GM12874 (cell line): ENCODE data around the gene ABLIM1.

ENCODE experiments used
- TF ChIP-seq, protein P1 (sequence below): IDR thresholded peaks from 2 replicates; pipeline ENCODE4 v1.5.1; 2011; ENCODE audit warnings: low read depth, mild to moderate bottlenecking, control low read depth, low read length, moderate library complexity; ENCODE audit not compliant: insufficient read depth

ABLIM1 gene

DNA sequence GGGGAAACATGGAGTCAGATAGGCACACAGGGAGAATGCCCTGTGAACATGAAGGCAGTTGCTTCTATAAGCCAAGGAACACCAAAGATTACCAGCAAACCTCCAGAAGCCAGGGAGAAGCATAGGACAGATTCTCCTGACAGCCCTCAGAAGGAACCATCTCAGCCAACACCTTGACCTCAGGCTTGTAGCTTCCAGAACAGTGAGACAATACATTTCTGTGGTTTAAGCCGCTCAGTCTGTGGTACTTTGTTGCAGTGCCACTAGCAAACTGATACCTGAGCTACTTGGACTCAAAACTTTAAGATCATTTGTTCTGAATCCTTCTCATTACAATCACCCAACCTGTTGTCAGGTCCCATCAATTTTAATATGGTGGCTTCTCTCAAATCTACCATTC is 31.2 kb downstream of the ABLIM1 start:
- TF ChIP-seq, protein P1, sequence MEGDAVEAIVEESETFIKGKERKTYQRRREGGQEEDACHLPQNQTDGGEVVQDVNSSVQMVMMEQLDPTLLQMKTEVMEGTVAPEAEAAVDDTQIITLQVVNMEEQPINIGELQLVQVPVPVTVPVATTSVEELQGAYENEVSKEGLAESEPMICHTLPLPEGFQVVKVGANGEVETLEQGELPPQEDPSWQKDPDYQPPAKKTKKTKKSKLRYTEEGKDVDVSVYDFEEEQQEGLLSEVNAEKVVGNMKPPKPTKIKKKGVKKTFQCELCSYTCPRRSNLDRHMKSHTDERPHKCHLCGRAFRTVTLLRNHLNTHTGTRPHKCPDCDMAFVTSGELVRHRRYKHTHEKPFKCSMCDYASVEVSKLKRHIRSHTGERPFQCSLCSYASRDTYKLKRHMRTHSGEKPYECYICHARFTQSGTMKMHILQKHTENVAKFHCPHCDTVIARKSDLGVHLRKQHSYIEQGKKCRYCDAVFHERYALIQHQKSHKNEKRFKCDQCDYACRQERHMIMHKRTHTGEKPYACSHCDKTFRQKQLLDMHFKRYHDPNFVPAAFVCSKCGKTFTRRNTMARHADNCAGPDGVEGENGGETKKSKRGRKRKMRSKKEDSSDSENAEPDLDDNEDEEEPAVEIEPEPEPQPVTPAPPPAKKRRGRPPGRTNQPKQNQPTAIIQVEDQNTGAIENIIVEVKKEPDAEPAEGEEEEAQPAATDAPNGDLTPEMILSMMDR = no peak

DNA sequence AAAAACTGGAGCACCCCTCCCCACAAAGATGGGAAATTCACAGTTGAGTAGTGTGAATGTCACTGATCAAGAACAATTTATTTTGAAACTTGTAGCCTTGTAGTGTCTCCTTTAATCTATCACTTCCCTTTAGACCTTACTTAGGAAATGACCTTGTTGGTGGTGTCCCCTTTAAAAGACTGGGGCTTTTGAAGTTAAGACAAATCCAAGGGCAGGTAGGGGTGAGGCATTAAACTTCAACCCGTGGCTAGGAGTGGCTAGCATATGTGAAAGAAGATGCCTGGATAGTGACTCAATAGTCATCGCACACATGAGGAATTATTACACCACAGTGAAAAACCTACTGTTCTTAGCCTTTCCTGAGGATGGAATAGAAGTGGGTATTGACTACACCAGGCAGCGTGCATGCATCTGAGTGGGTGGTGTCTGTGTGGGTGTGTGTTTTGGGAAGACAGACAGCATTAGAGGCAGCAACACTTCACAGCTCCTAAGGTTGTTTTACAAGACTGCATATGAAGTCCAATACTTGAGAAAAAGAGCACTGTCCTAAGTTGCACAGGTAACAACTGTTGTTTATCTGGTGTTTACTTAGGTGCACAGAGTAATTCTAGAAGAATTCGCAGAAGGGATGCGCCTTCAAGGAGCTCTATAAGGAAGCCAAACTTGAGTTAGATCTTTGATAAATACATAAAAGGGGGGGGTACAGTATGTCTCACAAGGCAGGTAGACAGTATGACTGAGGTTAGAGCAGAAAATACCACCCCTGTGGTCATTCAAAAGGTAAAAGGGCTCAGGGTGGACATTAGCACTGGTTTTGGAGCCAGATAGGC is 32.9 kb downstream of the ABLIM1 start:
- TF ChIP-seq, protein P1 = no peak

DNA sequence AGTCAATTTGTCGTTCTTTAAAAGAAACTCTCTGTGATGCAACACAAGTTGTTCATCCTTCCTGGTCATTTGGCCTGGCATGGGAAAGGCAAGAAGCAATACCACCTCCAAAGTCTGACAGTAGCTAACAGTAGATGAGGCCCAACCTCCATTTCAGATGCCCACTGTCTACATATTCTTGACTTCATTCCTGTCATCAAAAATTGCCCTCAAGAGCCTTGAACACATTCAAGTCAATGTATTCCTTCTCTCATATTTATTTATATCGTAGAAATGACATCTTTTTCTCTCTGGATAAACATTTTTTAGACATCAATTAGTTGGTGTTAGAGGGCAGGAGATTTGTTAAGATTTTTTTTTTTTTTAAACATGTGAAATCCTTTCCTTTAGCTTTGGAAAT is 33.7 kb downstream of the ABLIM1 start:
- TF ChIP-seq, protein P1 = no peak

DNA sequence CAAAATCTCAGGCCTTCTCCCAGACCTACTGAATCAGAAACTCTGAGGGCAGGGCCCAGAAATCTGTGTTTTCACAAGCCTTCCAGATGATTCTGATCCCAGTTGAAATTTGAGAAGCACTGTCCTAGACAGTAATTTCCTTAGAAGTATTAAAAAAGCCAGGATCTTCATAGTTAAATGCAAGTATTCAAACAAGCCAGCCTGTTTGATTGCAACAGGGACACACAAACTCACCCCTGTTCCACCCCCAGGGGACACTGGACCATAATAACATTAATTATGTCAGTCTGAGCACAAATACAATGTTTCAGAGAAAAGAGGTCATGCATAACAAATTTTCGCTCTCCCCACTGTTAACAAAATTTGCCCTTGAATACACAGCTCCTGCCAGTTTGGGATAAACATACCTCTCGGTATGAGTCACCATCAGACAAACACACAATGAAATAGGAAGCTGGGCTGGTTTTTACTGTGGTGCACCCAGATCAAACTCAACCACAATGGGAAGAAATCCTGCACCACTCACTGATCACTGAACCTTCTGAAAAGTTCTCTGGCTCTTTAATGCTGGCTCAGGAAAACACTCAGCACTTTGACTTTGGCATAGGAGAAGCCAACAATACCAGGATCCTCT is 34.3 kb downstream of the ABLIM1 start:
- TF ChIP-seq, protein P1 = no peak

DNA sequence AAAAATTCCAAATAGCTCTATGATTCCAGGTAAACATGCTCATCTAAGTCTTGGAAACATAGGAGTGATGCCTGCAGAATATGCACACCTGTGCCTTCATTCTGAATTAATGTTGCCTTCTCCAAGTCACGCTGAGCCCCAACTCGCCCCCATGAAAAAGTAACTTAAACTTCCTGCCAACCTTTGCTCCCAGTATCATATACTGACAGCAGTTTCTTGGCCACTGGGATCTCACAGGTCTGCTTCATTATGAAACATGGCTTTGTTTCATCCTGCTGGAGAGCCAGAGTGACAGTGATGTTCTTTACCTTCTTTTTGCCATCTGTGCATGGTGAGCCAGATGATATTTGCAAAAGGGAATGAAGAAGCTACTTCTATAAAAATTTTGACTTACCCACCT is 34.9 kb downstream of the ABLIM1 start:
- TF ChIP-seq, protein P1 = no peak

DNA sequence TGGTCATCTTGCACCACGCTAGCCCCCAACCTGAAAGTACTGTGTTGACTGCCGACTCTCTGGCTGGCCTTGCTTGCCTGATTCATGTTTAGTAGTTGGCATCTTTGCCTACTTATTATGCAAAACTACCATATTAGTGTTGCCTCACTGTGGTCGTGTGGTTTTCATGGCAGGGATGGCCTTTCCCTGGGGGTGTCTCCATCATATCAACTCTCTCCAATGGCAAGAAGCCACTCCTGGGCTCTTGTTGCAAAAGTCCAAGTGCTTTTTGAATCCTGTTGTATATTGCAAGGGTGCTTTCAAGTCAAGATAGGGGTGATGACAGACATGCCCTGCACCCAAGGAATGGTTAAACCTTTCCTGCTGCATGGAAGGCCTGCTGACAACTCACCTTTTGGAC is 39.4 kb downstream of the ABLIM1 start:
- TF ChIP-seq, protein P1 = no peak

DNA sequence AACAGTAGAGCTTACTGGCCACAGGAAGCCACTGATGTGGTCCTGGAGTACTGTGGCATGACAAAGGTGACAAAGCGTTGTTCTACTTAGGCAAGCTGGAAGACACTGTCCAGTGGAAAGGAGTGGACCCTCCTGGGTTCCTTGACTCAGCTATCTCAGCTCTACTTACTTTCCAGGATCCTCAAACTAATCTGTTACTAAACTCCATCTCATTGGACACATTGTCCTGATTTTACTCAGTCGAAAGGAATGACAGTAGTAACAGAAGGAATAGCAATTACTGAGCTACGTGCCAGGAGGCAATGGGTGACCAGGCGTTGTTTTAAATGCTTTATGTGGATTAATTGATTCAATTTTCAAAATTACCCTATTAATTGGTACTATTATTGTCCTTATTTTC is 41.6 kb downstream of the ABLIM1 start:
- TF ChIP-seq, protein P1 = no peak
